K562 (cell line): ENCODE data around the gene COL24A1. TPM values are rescaled to one million over a fixed set of nuclear protein-coding genes. Genes with fewer than 3 reads are reported as not detected.

Experiments used
- ATAC-seq: fragments of 200-7000 bp; cut with Tn5 transposase; 3 replicates; pipeline ENCODE4 v1.9.1; 2020; ENCODE audit warnings: moderate library complexity
- BruUV-seq: library from RNA; stranded (reverse); fragments of 400-500 nt; replicated peaks from 2 replicates; lab custom pipeline; 2021; lab: Mats Ljungman, UMichigan
- CTCF ChIA-PET: fragments of 300-600 bp; formaldehyde crosslinking; extraction: SDS; loops from one replicate; lab custom pipeline; 2021; ENCODE audit warnings: low intra/inter-chr PET ratio; lab: Yijun Ruan, JAX
- POLR2A ChIA-PET: fragments of 300-600, 350-650 bp; sonication (Branson Sonifier 250); formaldehyde crosslinking; extraction: SDS; loops from one replicate; lab custom pipeline; 2021; ENCODE audit warnings: antibody characterized with exemption, inconsistent platforms; lab: Yijun Ruan, JAX
- DNase-seq, 4 experiments: peaks; one replicate each; pipeline versions ENCODE4 v3.0.0 to v3.0.0-alpha.2; 2011 to 2018; ENCODE audit warnings: low spot score in 3 of 4, mixed read lengths in 3 of 4; ENCODE audit errors: extremely low read depth in 1 of 4
- FAIRE-seq: peaks from 2 replicates; lab custom pipeline; 2011; peaks lifted over from hg19 to GRCh38; lab: Jason Lieb, UNC
- H2AFZ ChIP-seq: 2 replicates; pipeline ENCODE4 v1.6.0; 2011; ENCODE audit warnings: low read depth, low read length, control low read depth, inconsistent platforms
- H3K27ac ChIP-seq: fragments of 200-600 bp; 3 replicates; pipeline ENCODE4 v1.8.0; 2011; ENCODE audit warnings: low read depth, mild to moderate bottlenecking, control low read depth, inconsistent platforms, low read length, moderate library complexity, mixed read lengths; ENCODE audit errors: extremely low read depth
- H3K27me3 ChIP-seq, 2 experiments: fragments of 300-600 bp in 1 of 2; 2 replicates in 1 of 2; 3 replicates in 1 of 2; pipeline versions ENCODE4 v1.6.0 to v1.8.0; 2011; ENCODE audit warnings: inconsistent platforms in 2 of 2, low read length in 2 of 2, mild to moderate bottlenecking in 1 of 2, mixed read lengths in 1 of 2, moderate library complexity in 1 of 2; ENCODE audit not compliant: control insufficient read depth in 2 of 2, insufficient read depth in 2 of 2
- H3K36me3 ChIP-seq: fragments of 300-600 bp; 3 replicates; pipeline ENCODE4 v1.8.0; 2011; ENCODE audit warnings: mild to moderate bottlenecking, low read length, inconsistent platforms; ENCODE audit not compliant: control insufficient read depth, insufficient read depth
- H3K4me1 ChIP-seq, 2 experiments: fragments of 200-600 bp in 1 of 2; replicated peaks in 1 of 2; 2 replicates in 1 of 2; 3 replicates in 1 of 2; pipeline versions ENCODE4 v1.5.1 to v1.8.0; 2011; ENCODE audit warnings: inconsistent platforms in 2 of 2, low read length in 2 of 2, mild to moderate bottlenecking in 1 of 2, mixed read lengths in 1 of 2, moderate library complexity in 1 of 2; ENCODE audit not compliant: control insufficient read depth in 2 of 2, insufficient read depth in 2 of 2
- H3K4me2 ChIP-seq: 2 replicates; pipeline ENCODE4 v1.6.1; 2011; ENCODE audit warnings: low read length, control low read depth, inconsistent platforms, mixed read lengths; ENCODE audit not compliant: insufficient read depth
- H3K4me3 ChIP-seq: fragments of 200-600 bp; sonication (generic), shearing (Covaris generic); 2 replicates; pipeline ENCODE4 v1.5.1; 2016; ENCODE audit warnings: control low read depth, inconsistent platforms
- H3K79me2 ChIP-seq: fragments of 200-600 bp; 3 replicates; pipeline ENCODE4 v1.8.0; 2011; ENCODE audit warnings: low read length, inconsistent platforms; ENCODE audit not compliant: control insufficient read depth, insufficient read depth
- H3K9ac ChIP-seq, 2 experiments: 2 replicates each; pipeline versions ENCODE4 v1.6.0 to v1.6.1; 2011; ENCODE audit warnings: low read depth in 2 of 2, low read length in 2 of 2, control low read depth in 1 of 2, inconsistent platforms in 1 of 2, mild to moderate bottlenecking in 1 of 2, mixed read lengths in 1 of 2; ENCODE audit not compliant: insufficient read depth in 1 of 2
- H3K9me1 ChIP-seq: one replicate; pipeline ENCODE4 v1.6.0; 2011; ENCODE audit warnings: inconsistent platforms, mild to moderate bottlenecking, low read length, moderate library complexity; ENCODE audit not compliant: control insufficient read depth, insufficient read depth
- H3K9me3 ChIP-seq: replicated peaks from 2 replicates; pipeline ENCODE4 v1.5.1; 2011; ENCODE audit warnings: low read depth, low read length, inconsistent platforms; ENCODE audit not compliant: control insufficient read depth, insufficient read depth
- H4K20me1 ChIP-seq: replicated peaks from 2 replicates; pipeline ENCODE4 v1.6.1; 2011; ENCODE audit warnings: low read length, inconsistent platforms, mixed read lengths; ENCODE audit not compliant: control insufficient read depth, insufficient read depth
- GTF2E2 ChIP-seq: fragments of 200-800 bp; sonication (Bioruptor generic); IDR thresholded peaks from 2 replicates; pipeline ENCODE4 v1.6.1; 2016; ENCODE audit warnings: missing genetic modification characterization, missing compliant biosample characterization
- TCF3 ChIP-seq: sonication (generic); formaldehyde crosslinking; IDR thresholded peaks from 2 replicates; pipeline ENCODE4 v1.4.0; 2020; ENCODE audit warnings: mild to moderate bottlenecking, missing genetic modification reagents
- WGBS: fragments of 100-300 bp; shearing (Covaris generic); methylation state at CpG from one replicate; pipeline ENCODE4 v1.1.6; 2016; ENCODE audit warnings: low coverage, mixed read lengths; ENCODE audit not compliant: insufficient coverage; ENCODE audit errors: missing lambda C conversion rate; 5-methylcytosine and 5-hydroxymethylcytosine counted together
- in situ Hi-C: fragments of 300-500 bp; cut with MboI; formaldehyde crosslinking; loops from 4 replicates; pipeline ENCODE4 v1.15.0; 2018; ENCODE audit warnings: inconsistent platforms, mixed read lengths
- intact Hi-C: fragments of 100-400 bp; cut with micrococcal nuclease; formaldehyde crosslinking; loops from 2 replicates; pipeline ENCODE4 v1.14.2; 2022
- polyA plus RNA-seq, 8 experiments: library from polyadenylated mRNA; depleted of rRNA in 4 of 8; stranded (reverse) in 5 of 8; unstranded in 3 of 8; fragments of >200 nt; fragmentation: Nextera tagmentation in 2 of 8; fragmentation: Illumina TruSeq in 1 of 8; extraction: Ambion mirVana in 2 of 8; extraction: Trizol in 1 of 8; gene quantifications; 2 replicates each; pipeline versions ENCODE4 v1.2.1 to v1.2.3, GENCODE V29; 2011 to 2014; ENCODE audit warnings: inconsistent platforms in 1 of 8, missing spikeins in 1 of 8
- total RNA-seq, 7 experiments: library from RNA; depleted of rRNA in 6 of 7; stranded (reverse); fragments of >200 nt in 6 of 7; fragmentation: Illumina TruSeq in 2 of 7; extraction: Trizol in 2 of 7; gene quantifications; 2 replicates each; pipeline versions ENCODE4 v1.2.1 to v1.2.3, GENCODE V29; 2011 to 2021; ENCODE audit warnings: low replicate concordance in 1 of 7
- TF ChIP-seq, protein P1 (sequence below): fragments of 450-650 bp; IDR thresholded peaks from 2 replicates; pipeline ENCODE4 v1.6.1; 2016; ENCODE audit warnings: low read depth

COL24A1 gene
- total and polyA plus RNA-seq, 9 of the 15 experiments (the other 6 are each of a cell fraction or from before 2014, with no cell fraction given) = 0.01 to 0.06 (median 0.03) TPM; not detected in 2

- TF ChIP-seq GTF2E2 (tag) (no peak), TCF3 (no peak)
- TF ChIP-seq, protein P1, sequence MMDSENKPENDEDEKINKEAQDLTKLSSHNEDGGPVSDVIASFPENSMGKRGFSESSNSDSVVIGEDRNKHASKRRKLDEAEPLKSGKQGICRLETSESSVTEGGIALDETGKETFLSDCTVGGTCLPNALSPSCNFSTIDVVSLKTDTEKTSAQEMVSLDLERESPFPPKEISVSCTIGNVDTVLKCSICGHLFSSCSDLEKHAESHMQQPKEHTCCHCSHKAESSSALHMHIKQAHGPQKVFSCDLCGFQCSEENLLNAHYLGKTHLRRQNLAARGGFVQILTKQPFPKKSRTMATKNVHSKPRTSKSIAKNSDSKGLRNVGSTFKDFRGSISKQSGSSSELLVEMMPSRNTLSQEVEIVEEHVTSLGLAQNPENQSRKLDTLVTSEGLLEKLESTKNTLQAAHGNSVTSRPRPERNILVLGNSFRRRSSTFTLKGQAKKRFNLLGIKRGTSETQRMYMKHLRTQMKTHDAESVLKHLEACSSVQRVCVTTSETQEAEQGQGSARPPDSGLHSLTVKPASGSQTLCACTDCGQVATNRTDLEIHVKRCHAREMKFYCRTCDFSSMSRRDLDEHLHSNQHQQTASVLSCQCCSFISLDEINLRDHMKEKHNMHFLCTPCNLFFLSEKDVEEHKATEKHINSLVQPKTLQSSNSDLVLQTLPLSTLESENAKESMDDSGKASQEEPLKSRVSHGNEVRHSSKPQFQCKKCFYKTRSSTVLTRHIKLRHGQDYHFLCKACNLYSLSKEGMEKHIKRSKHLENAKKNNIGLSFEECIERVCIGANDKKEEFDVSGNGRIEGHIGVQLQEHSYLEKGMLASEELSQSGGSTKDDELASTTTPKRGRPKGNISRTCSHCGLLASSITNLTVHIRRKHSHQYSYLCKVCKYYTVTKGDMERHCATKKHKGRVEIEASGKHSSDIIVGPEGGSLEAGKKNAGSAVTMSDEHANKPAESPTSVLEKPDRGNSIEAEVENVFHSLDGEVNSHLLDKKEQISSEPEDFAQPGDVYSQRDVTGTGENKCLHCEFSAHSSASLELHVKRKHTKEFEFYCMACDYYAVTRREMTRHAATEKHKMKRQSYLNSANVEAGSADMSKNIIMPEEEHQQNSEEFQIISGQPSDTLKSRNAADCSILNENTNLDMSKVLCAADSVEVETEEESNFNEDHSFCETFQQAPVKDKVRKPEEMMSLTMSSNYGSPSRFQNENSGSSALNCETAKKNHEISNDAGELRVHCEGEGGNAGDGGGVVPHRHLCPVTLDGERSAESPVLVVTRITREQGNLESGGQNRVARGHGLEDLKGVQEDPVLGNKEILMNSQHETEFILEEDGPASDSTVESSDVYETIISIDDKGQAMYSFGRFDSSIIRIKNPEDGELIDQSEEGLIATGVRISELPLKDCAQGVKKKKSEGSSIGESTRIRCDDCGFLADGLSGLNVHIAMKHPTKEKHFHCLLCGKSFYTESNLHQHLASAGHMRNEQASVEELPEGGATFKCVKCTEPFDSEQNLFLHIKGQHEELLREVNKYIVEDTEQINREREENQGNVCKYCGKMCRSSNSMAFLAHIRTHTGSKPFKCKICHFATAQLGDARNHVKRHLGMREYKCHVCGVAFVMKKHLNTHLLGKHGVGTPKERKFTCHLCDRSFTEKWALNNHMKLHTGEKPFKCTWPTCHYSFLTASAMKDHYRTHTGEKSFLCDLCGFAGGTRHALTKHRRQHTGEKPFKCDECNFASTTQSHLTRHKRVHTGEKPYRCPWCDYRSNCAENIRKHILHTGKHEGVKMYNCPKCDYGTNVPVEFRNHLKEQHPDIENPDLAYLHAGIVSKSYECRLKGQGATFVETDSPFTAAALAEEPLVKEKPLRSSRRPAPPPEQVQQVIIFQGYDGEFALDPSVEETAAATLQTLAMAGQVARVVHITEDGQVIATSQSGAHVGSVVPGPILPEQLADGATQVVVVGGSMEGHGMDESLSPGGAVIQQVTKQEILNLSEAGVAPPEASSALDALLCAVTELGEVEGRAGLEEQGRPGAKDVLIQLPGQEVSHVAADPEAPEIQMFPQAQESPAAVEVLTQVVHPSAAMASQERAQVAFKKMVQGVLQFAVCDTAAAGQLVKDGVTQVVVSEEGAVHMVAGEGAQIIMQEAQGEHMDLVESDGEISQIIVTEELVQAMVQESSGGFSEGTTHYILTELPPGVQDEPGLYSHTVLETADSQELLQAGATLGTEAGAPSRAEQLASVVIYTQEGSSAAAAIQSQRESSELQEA = no peak
- Histone ChIP-seq H3K4me3 (no peak overlapping the region), H3K27ac (no peak overlapping the region), H3K4me1 (peaks cover 0 to 11% of the 10 kb centered on the region in 2 experiments; a peak in 2 of 5 replicates), H4K20me1 (no peaks in the 10 kb centered on the region), H3K9me1 (no peaks in the 10 kb centered on the region), H3K36me3 (no peaks in the 10 kb centered on the region), H3K9me3 (no peaks in the 10 kb centered on the region), H2AFZ (no peak overlapping the region), H3K27me3 (peaks cover 11 to 29% of the 10 kb centered on the region in 2 experiments; a peak in 3 of 5 replicates), H3K4me2 (no peak overlapping the region), H3K9ac (no peak overlapping the region), H3K79me2 (no peaks in the 10 kb centered on the region)
- FAIRE-seq (no peak), ATAC-seq (no peak), DNase-seq (no peak)
- WGBS = 0% methylated on average over 6 of the region's 6 CpGs
- no TSS peak for BruUV-seq
- intact Hi-C loops (no loop called here), in situ Hi-C loops (no loop called here)
- ChIA-PET POLR2A (interaction anchor here (0.6 kb wide), 1 partner anchor 198 kb away, joined by 3 read pairs; no protein-coding TSS in a partner anchor), CTCF (no interaction called here)
Observed at GRCh38 chr1:86153836-86154235, 2.7 kb downstream of the COL24A1 start.
